GM12892 (cell line): ENCODE measurements around the gene GRIP2.

Source experiments
- POLR2A ChIP-seq: IDR thresholded peaks from 2 replicates; pipeline ENCODE4 v1.6.1; 2011; ENCODE audit warnings: low read depth, low read length, control low read depth
- POLR2AphosphoS5 ChIP-seq: IDR thresholded peaks from 2 replicates; pipeline ENCODE4 v1.6.1; 2011; ENCODE audit warnings: low read depth, low read length, control low read depth
- TAF1 ChIP-seq: IDR thresholded peaks from 2 replicates; pipeline ENCODE4 v1.6.1; 2011; ENCODE audit warnings: low read depth, mild to moderate bottlenecking, control low read depth, low read length, borderline replicate concordance

DNA sequence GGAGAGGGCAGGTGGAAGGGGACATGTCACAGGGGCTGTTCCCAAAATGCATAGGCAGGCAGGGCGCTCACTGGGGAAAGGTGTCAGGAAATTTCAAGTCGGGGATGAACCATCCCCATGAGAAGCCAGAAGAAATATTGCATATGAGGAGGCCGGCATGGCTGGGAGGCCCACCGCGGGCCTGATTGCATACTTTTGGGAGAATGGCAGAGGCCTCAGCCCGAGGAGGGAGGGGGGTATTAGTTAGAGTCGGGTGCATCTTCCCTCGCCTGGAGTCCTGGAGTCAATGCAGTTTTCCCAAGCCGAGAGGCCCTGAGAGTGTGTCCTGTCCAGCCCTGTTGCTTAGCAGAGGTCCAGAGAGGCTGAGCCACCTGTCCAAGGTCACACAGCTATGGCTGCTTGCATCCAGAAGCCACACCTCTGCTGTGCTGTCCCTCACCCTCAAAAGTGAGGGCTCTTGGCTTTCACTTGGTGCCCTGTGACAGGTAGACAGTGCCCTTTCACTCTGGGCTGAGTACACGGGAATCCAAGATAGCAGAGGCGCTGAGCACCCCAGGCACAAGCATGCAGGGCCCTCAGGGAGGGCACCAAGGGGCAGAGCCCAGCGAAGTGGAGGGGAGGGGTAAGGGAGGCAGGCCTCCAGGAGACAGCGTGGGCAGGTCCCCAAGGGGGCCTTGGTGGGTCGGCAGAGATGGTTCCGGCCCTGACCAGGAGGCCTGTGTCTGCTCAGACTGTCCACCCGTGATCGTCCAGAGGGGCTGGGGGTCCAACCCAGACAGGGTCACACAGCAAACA is 48.5 kb downstream of the GRIP2 start:
- TF ChIP-seq POLR2A, result no peak
- no peak for TF ChIP-seq TAF1
- TF ChIP-seq POLR2AphosphoS5, result no peak
